GM23338 (cell line): ENCODE data around the gene SERP2. TPM values are rescaled to one million over a fixed set of nuclear protein-coding genes. Genes with fewer than 3 reads are reported as not detected.

Experiments used
- ATAC-seq: fragments of 200-7000 bp; cut with Tn5 transposase; 3 replicates; pipeline ENCODE4 v1.9.1; 2020
- DNase-seq: peaks from one replicate; pipeline ENCODE4 v3.0.0-alpha.2; 2015; ENCODE audit warnings: low spot score
- H2AFZ ChIP-seq: fragments of 200-600 bp; sonication (generic); 2 replicates; pipeline ENCODE4 v1.8.0; 2016; ENCODE audit warnings: antibody characterized with exemption, mild to moderate bottlenecking, moderate library complexity
- H3F3A ChIP-seq: fragments of 200-600 bp; sonication (generic); replicated peaks from 2 replicates; pipeline ENCODE4 v1.8.0; 2017; ENCODE audit warnings: antibody characterized with exemption, mixed run types, low read depth
- H3K27ac ChIP-seq: fragments of 200-600 bp; sonication (generic); 2 replicates; pipeline ENCODE4 v1.6.1; 2016; ENCODE audit warnings: low read depth
- H3K27me3 ChIP-seq: fragments of 200-600 bp; sonication (generic); 2 replicates; pipeline ENCODE4 v1.8.0; 2016; ENCODE audit warnings: mild to moderate bottlenecking, mixed run types, moderate library complexity; ENCODE audit not compliant: insufficient read depth
- H3K36me3 ChIP-seq: fragments of 200-600 bp; sonication (generic); 2 replicates; pipeline ENCODE4 v1.8.0; 2016; ENCODE audit warnings: mild to moderate bottlenecking; ENCODE audit not compliant: insufficient read depth
- H3K4me1 ChIP-seq: fragments of 200-600 bp; sonication (generic); 2 replicates; pipeline ENCODE4 v1.8.0; 2016; ENCODE audit warnings: mild to moderate bottlenecking, moderate library complexity; ENCODE audit not compliant: insufficient read depth
- H3K4me2 ChIP-seq: fragments of 200-600 bp; sonication (generic); 2 replicates; pipeline ENCODE4 v1.7.1; 2017; ENCODE audit warnings: mixed run types
- H3K4me3 ChIP-seq: fragments of 200-600 bp; sonication (generic); 2 replicates; pipeline ENCODE4 v1.6.1; 2016; ENCODE audit warnings: mixed run types
- H3K79me2 ChIP-seq: fragments of 200-600 bp; sonication (generic); replicated peaks from 2 replicates; pipeline ENCODE4 v1.8.0; 2017; ENCODE audit warnings: mild to moderate bottlenecking; ENCODE audit not compliant: insufficient read depth
- H3K9me2 ChIP-seq: fragments of 200-600 bp; sonication (generic); 2 replicates; pipeline ENCODE4 v1.8.0; 2017; ENCODE audit not compliant: insufficient read depth
- H4K20me1 ChIP-seq: fragments of 200-600 bp; sonication (generic); replicated peaks from 2 replicates; pipeline ENCODE4 v1.8.0; 2017; ENCODE audit warnings: mild to moderate bottlenecking; ENCODE audit not compliant: insufficient read depth
- H3K27ac Mint-ChIP-seq: 2 replicates; pipeline ENCODE4 v1.8.0; 2020; ENCODE audit warnings: inconsistent platforms, mild to moderate bottlenecking, moderate library complexity, mixed read lengths
- H3K27me3 Mint-ChIP-seq: 3 replicates; pipeline ENCODE4 v1.8.0; 2022; ENCODE audit warnings: low read depth, mild to moderate bottlenecking, moderate library complexity, mixed read lengths, inconsistent platforms; ENCODE audit not compliant: insufficient read depth, poor library complexity
- H3K36me3 Mint-ChIP-seq: 3 replicates; pipeline ENCODE4 v1.8.0; 2021; ENCODE audit warnings: low read depth, mild to moderate bottlenecking, inconsistent platforms, moderate library complexity, mixed read lengths
- H3K4me1 Mint-ChIP-seq: 3 replicates; pipeline ENCODE4 v1.8.0; 2020; ENCODE audit warnings: mild to moderate bottlenecking, inconsistent platforms, mixed read lengths
- H3K4me3 Mint-ChIP-seq: 3 replicates; pipeline ENCODE4 v1.8.0; 2021; ENCODE audit warnings: moderate library complexity, mild to moderate bottlenecking, inconsistent platforms, mixed read lengths
- H3K9me3 Mint-ChIP-seq: 3 replicates; pipeline ENCODE4 v1.8.0; 2020; ENCODE audit warnings: moderate library complexity, mild to moderate bottlenecking, inconsistent platforms, mixed read lengths
- CREB1 ChIP-seq: fragments of 250-450 bp; sonication (Bioruptor Pico); IDR thresholded peaks from 2 replicates; pipeline ENCODE4 v1.5.0; 2020; ENCODE audit warnings: low read depth, mild to moderate bottlenecking, moderate library complexity
- CTCF ChIP-seq, 2 experiments: fragments of 200-600 bp in 1 of 2; sonication (generic) in 1 of 2; conservative IDR thresholded peaks; 2 replicates each; pipeline versions ENCODE4 v1.5.1 to v1.6.1; 2016 to 2017; ENCODE audit warnings: antibody characterized with exemption in 2 of 2, low read depth in 2 of 2, mild to moderate bottlenecking in 2 of 2, moderate library complexity in 1 of 2
- EZH2 ChIP-seq: fragments of 200-600 bp; sonication (generic); IDR thresholded peaks from one replicate; pipeline ENCODE4 v1.8.0; 2017; ENCODE audit warnings: antibody characterized with exemption, mild to moderate bottlenecking, low read depth; ENCODE audit not compliant: unreplicated experiment
- EZH2phosphoT487 ChIP-seq: fragments of 200-600 bp; sonication (generic); IDR thresholded peaks from one replicate; pipeline ENCODE4 v1.8.1; 2018; ENCODE audit warnings: antibody characterized with exemption; ENCODE audit not compliant: unreplicated experiment
- JUNB ChIP-seq: IDR thresholded peaks from one replicate; pipeline ENCODE4 v1.6.1; 2016; ENCODE audit warnings: antibody characterized with exemption; ENCODE audit not compliant: unreplicated experiment
- POLR2AphosphoS5 ChIP-seq: IDR thresholded peaks from 2 replicates; pipeline ENCODE4 v1.6.1; 2016; ENCODE audit warnings: antibody characterized with exemption, low read depth
- REST ChIP-seq: IDR thresholded peaks from one replicate; pipeline ENCODE4 v1.6.1; 2018; ENCODE audit warnings: antibody characterized with exemption; ENCODE audit not compliant: unreplicated experiment
- ZNF114 ChIP-seq: fragments of 250-450 bp; sonication (Bioruptor Pico); IDR thresholded peaks from 2 replicates; pipeline ENCODE4 v1.5.0; 2020; ENCODE audit warnings: mild to moderate bottlenecking, moderate library complexity
- ZNF331 ChIP-seq: fragments of 250-450 bp; sonication (Bioruptor Pico); IDR thresholded peaks from 2 replicates; pipeline ENCODE4 v1.5.0; 2020; ENCODE audit warnings: low read depth, mild to moderate bottlenecking, moderate library complexity
- polyA plus RNA-seq: library from polyadenylated mRNA; unstranded; fragments of >200 nt; fragmentation: Nextera tagmentation; extraction: Ambion mirVana; gene quantifications from 2 replicates; pipeline ENCODE4 v1.2.1, GENCODE V29; 2016
- total RNA-seq: library from RNA; depleted of rRNA; stranded (reverse); fragments of >200 nt; shearing (Covaris generic); gene quantifications from 2 replicates; pipeline ENCODE4 v1.2.3, GENCODE V29; 2014
- TF ChIP-seq, protein P1 (sequence below): fragments of 250-450 bp; sonication (Bioruptor Pico); IDR thresholded peaks from 2 replicates; pipeline ENCODE4 v1.5.0; 2020; ENCODE audit warnings: mild to moderate bottlenecking, moderate library complexity
- TF ChIP-seq, protein P2 (sequence below): IDR thresholded peaks from 2 replicates; pipeline ENCODE4 v1.6.1; 2016; ENCODE audit warnings: antibody characterized with exemption

Gene SERP2
- total and polyA plus RNA-seq, 2 experiments from 2014 or later = 0.59 to 3.4 TPM

DNA sequence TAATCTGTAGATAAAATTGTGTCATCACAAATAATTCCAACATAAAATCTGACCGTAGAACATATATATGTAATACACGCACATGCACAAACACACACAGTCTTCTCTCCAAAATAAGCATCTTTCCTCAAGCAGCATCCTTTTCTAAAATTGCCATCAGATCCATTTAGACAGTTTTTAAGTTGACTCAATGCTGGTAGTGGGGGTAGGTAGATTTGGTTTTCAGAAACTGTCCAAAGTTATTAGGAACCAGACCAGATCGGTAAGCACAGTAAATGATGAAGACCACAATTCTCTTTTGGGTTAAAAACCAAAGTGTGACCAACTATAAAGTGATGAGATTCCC is 64.6 kb downstream of the SERP2 start:
- Mint-ChIP-seq H3K27me3 (peaks cover 4% of the 10 kb centered on the region), H3K4me3 (no peak overlapping the region)
- peaks cover 16% of the 10 kb centered on the region for H3K36me3 ChIP-seq

More for the DNA sequence above, 64.6 kb downstream of the SERP2 start:
- Histone ChIP-seq H3K4me1 (peaks cover 15% of the 10 kb centered on the region), H3K9me2 (no peaks in the 10 kb centered on the region), H3K79me2 (peaks cover 44% of the 10 kb centered on the region), H3K4me3 (no peak overlapping the region), H3K4me2 (no peak overlapping the region), H3K27ac (no peak overlapping the region), H3F3A (0 out of 2 replicates have a peak, but pooled peaks cover 3% of the 10 kb centered on the region), H3K27me3 (no peaks in the 10 kb centered on the region), H2AFZ (no peak overlapping the region), H4K20me1 (peaks cover 14% of the 10 kb centered on the region)
- no peak for DNase-seq
- TF ChIP-seq ZNF114 (CRISPR knock-in tag) (no peak), CREB1 (no peak), CTCF (conservative IDR thresholded peaks at IDR 0.05; ENCODE audit: low read depth in 2 of 2) (no peak), ZNF331 (CRISPR knock-in tag) (no peak), REST (no peak), POLR2AphosphoS5 (no peak), JUNB (no peak), EZH2phosphoT487 (no peak), EZH2 (no peak)
- TF ChIP-seq, protein P1, sequence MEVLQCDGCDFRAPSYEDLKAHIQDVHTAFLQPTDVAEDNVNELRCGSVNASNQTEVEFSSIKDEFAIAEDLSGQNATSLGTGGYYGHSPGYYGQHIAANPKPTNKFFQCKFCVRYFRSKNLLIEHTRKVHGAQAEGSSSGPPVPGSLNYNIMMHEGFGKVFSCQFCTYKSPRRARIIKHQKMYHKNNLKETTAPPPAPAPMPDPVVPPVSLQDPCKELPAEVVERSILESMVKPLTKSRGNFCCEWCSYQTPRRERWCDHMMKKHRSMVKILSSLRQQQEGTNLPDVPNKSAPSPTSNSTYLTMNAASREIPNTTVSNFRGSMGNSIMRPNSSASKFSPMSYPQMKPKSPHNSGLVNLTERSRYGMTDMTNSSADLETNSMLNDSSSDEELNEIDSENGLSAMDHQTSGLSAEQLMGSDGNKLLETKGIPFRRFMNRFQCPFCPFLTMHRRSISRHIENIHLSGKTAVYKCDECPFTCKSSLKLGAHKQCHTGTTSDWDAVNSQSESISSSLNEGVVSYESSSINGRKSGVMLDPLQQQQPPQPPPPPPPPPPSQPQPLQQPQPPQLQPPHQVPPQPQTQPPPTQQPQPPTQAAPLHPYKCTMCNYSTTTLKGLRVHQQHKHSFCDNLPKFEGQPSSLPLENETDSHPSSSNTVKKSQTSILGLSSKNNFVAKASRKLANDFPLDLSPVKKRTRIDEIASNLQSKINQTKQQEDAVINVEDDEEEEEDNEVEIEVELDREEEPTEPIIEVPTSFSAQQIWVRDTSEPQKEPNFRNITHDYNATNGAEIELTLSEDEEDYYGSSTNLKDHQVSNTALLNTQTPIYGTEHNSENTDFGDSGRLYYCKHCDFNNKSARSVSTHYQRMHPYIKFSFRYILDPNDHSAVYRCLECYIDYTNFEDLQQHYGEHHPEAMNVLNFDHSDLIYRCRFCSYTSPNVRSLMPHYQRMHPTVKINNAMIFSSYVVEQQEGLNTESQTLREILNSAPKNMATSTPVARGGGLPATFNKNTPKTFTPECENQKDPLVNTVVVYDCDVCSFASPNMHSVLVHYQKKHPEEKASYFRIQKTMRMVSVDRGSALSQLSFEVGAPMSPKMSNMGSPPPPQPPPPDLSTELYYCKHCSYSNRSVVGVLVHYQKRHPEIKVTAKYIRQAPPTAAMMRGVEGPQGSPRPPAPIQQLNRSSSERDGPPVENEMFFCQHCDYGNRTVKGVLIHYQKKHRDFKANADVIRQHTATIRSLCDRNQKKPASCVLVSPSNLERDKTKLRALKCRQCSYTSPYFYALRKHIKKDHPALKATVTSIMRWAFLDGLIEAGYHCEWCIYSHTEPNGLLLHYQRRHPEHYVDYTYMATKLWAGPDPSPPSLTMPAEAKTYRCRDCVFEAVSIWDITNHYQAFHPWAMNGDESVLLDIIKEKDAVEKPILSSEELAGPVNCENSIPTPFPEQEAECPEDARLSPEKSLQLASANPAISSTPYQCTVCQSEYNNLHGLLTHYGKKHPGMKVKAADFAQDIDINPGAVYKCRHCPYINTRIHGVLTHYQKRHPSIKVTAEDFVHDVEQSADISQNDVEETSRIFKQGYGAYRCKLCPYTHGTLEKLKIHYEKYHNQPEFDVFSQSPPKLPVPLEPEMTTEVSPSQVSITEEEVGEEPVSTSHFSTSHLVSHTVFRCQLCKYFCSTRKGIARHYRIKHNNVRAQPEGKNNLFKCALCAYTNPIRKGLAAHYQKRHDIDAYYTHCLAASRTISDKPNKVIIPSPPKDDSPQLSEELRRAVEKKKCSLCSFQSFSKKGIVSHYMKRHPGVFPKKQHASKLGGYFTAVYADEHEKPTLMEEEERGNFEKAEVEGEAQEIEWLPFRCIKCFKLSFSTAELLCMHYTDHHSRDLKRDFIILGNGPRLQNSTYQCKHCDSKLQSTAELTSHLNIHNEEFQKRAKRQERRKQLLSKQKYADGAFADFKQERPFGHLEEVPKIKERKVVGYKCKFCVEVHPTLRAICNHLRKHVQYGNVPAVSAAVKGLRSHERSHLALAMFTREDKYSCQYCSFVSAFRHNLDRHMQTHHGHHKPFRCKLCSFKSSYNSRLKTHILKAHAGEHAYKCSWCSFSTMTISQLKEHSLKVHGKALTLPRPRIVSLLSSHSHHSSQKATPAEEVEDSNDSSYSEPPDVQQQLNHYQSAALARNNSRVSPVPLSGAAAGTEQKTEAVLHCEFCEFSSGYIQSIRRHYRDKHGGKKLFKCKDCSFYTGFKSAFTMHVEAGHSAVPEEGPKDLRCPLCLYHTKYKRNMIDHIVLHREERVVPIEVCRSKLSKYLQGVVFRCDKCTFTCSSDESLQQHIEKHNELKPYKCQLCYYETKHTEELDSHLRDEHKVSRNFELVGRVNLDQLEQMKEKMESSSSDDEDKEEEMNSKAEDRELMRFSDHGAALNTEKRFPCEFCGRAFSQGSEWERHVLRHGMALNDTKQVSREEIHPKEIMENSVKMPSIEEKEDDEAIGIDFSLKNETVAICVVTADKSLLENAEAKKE (CRISPR knock-in tag) = no peak
- TF ChIP-seq, protein P2, sequence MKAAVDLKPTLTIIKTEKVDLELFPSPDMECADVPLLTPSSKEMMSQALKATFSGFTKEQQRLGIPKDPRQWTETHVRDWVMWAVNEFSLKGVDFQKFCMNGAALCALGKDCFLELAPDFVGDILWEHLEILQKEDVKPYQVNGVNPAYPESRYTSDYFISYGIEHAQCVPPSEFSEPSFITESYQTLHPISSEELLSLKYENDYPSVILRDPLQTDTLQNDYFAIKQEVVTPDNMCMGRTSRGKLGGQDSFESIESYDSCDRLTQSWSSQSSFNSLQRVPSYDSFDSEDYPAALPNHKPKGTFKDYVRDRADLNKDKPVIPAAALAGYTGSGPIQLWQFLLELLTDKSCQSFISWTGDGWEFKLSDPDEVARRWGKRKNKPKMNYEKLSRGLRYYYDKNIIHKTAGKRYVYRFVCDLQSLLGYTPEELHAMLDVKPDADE = no peak
- Mint-ChIP-seq H3K4me1 (peaks cover 31% of the 10 kb centered on the region), H3K36me3 (peaks cover 18% of the 10 kb centered on the region), H3K27ac (no peak overlapping the region), H3K9me3 (no peaks in the 10 kb centered on the region)
- no peak for ATAC-seq
